ENCODE results near the gene RNF220. TPM values are rescaled to one million over a fixed set of nuclear protein-coding genes. Genes with fewer than 3 reads are reported as not detected.

Gene RNF220
- total and polyA plus RNA-seq, 4 donors = 44.2 to 70.5 (median 52.8) TPM

- no peaks in the 10 kb centered on the region for H3K27me3 ChIP-seq (ENCODE audit: control insufficient read depth in 1 of 2, insufficient read depth in 2 of 2, low read length in 1 of 2)
- H3K4me1 ChIP-seq (ENCODE audit: control insufficient read depth in 1 of 2, insufficient read depth in 2 of 2, low read length in 2 of 2) = no peaks in the 10 kb centered on the region
- H3K36me3 ChIP-seq (ENCODE audit: control insufficient read depth in 1 of 2, insufficient read depth in 2 of 2, low read length in 1 of 2) = no peaks in the 10 kb centered on the region
- H3K4me3 ChIP-seq (ENCODE audit: low read length in 2 of 2) = no peak overlapping the region
- DNase-seq (peak; percentile 86 to 96), ATAC-seq (ENCODE audit: low FRiP score) (peak; percentile 88)
- no peak overlapping the region for H3K27ac ChIP-seq (ENCODE audit: low read depth in 1 of 2, low read length in 2 of 2)
- 21 to 24% methylated on average over 11 to 14 of the region's 14 CpGs for WGBS, 2 donors
- H3K9me3 ChIP-seq (ENCODE audit: control insufficient read depth, low read length) = no peaks in the 10 kb centered on the region
- intact Hi-C loops (cut with DNase I) = loop anchor here (1.0 to 10.0 kb wide), 4 partner anchors 217 to 590 kb away; no protein-coding TSS in a partner anchor
Observed at GRCh38 chr1:44594871-44595735, 190.0 kb downstream of the RNF220 start.

GRCh38 chr1:44596511-44596910 is 191.5 kb downstream of the RNF220 start:
- intact Hi-C loops (cut with DNase I) = loop anchor here in 1 of 2 donors (5.0 to 10.0 kb wide), 3 partner anchors 219 to 592 kb away; no protein-coding TSS in a partner anchor
- Histone ChIP-seq H3K4me1 (ENCODE audit: control insufficient read depth in 1 of 2, insufficient read depth in 2 of 2, low read length in 2 of 2) (no peaks in the 10 kb centered on the region), H3K4me3 (ENCODE audit: low read length in 2 of 2) (no peak overlapping the region), H3K27ac (ENCODE audit: low read depth in 1 of 2, low read length in 2 of 2) (no peak overlapping the region), H3K9me3 (ENCODE audit: control insufficient read depth, low read length) (no peaks in the 10 kb centered on the region), H3K27me3 (ENCODE audit: control insufficient read depth in 1 of 2, insufficient read depth in 2 of 2, low read length in 1 of 2) (no peaks in the 10 kb centered on the region), H3K36me3 (ENCODE audit: control insufficient read depth in 1 of 2, insufficient read depth in 2 of 2, low read length in 1 of 2) (no peaks in the 10 kb centered on the region)
- ATAC-seq (ENCODE audit: low FRiP score) (no peak), DNase-seq (no peak)
- WGBS, 2 donors = 14 to 18% methylated on average over 4 of the region's 4 CpGs

GRCh38 chr1:44598167-44598566 is 193.1 kb downstream of the RNF220 start:
- Histone ChIP-seq H3K36me3 (ENCODE audit: control insufficient read depth in 1 of 2, insufficient read depth in 2 of 2, low read length in 1 of 2) (no peaks in the 10 kb centered on the region), H3K27ac (ENCODE audit: low read depth in 1 of 2, low read length in 2 of 2) (no peak overlapping the region), H3K27me3 (ENCODE audit: control insufficient read depth in 1 of 2, insufficient read depth in 2 of 2, low read length in 1 of 2) (no peaks in the 10 kb centered on the region), H3K9me3 (ENCODE audit: control insufficient read depth, low read length) (no peaks in the 10 kb centered on the region), H3K4me3 (ENCODE audit: low read length in 2 of 2) (no peak overlapping the region), H3K4me1 (ENCODE audit: control insufficient read depth in 1 of 2, insufficient read depth in 2 of 2, low read length in 2 of 2) (no peaks in the 10 kb centered on the region)
- WGBS, 2 donors = 38 to 55% methylated on average over 10 of the region's 10 CpGs
- intact Hi-C loops (cut with DNase I) = loop anchor here in 1 of 2 donors (5.0 to 10.0 kb wide), 3 partner anchors 221 to 593 kb away; no protein-coding TSS in a partner anchor
- DNase-seq (no peak), ATAC-seq (ENCODE audit: low FRiP score) (no peak)

GRCh38 chr1:44602634-44603628 is 197.9 kb downstream of the RNF220 start:
- H3K36me3 ChIP-seq (ENCODE audit: control insufficient read depth in 1 of 2, insufficient read depth in 2 of 2, low read length in 1 of 2) = no peaks in the 10 kb centered on the region
- intact Hi-C loops (cut with DNase I) = no loop called here
- no peaks in the 10 kb centered on the region for H3K4me1 ChIP-seq (ENCODE audit: control insufficient read depth in 1 of 2, insufficient read depth in 2 of 2, low read length in 2 of 2)
- H3K27ac ChIP-seq (ENCODE audit: low read depth in 1 of 2, low read length in 2 of 2) = no peak overlapping the region
- ATAC-seq (ENCODE audit: low FRiP score) (no peak), DNase-seq (peak in 1 of 2 donors; percentile 67)
- no peaks in the 10 kb centered on the region for H3K9me3 ChIP-seq (ENCODE audit: control insufficient read depth, low read length)
- no peak overlapping the region for H3K4me3 ChIP-seq (ENCODE audit: low read length in 2 of 2)
- 37 to 38% methylated on average over 29 of the region's 29 CpGs for WGBS, 2 donors
- no peaks in the 10 kb centered on the region for H3K27me3 ChIP-seq (ENCODE audit: control insufficient read depth in 1 of 2, insufficient read depth in 2 of 2, low read length in 1 of 2)

- ATAC-seq (ENCODE audit: low FRiP score) (no peak), DNase-seq (peak in 1 of 2 donors; percentile 69)
- Histone ChIP-seq H3K4me3 (ENCODE audit: low read length in 2 of 2) (no peak overlapping the region), H3K27ac (ENCODE audit: low read depth in 1 of 2, low read length in 2 of 2) (no peak overlapping the region), H3K27me3 (ENCODE audit: control insufficient read depth in 1 of 2, insufficient read depth in 2 of 2, low read length in 1 of 2) (no peaks in the 10 kb centered on the region), H3K36me3 (ENCODE audit: control insufficient read depth in 1 of 2, insufficient read depth in 2 of 2, low read length in 1 of 2) (no peaks in the 10 kb centered on the region), H3K9me3 (ENCODE audit: control insufficient read depth, low read length) (no peaks in the 10 kb centered on the region), H3K4me1 (ENCODE audit: control insufficient read depth in 1 of 2, insufficient read depth in 2 of 2, low read length in 2 of 2) (no peaks in the 10 kb centered on the region)
- WGBS, 2 donors = 42 to 58% methylated on average over 4 of the region's 4 CpGs
- intact Hi-C loops (cut with DNase I) = no loop called here
Observed at GRCh38 chr1:44603718-44604117, 198.7 kb downstream of the RNF220 start.

GRCh38 chr1:44604157-44604955 is 199.3 kb downstream of the RNF220 start:
- Histone ChIP-seq H3K36me3 (ENCODE audit: control insufficient read depth in 1 of 2, insufficient read depth in 2 of 2, low read length in 1 of 2) (no peaks in the 10 kb centered on the region), H3K4me3 (ENCODE audit: low read length in 2 of 2) (no peak overlapping the region), H3K4me1 (ENCODE audit: control insufficient read depth in 1 of 2, insufficient read depth in 2 of 2, low read length in 2 of 2) (no peaks in the 10 kb centered on the region), H3K27me3 (ENCODE audit: control insufficient read depth in 1 of 2, insufficient read depth in 2 of 2, low read length in 1 of 2) (no peaks in the 10 kb centered on the region), H3K9me3 (ENCODE audit: control insufficient read depth, low read length) (no peaks in the 10 kb centered on the region), H3K27ac (ENCODE audit: low read depth in 1 of 2, low read length in 2 of 2) (no peak overlapping the region)
- ATAC-seq (ENCODE audit: low FRiP score) = no peak
- peak in 1 of 2 donors; percentile 39 for DNase-seq
- 74 to 85% methylated on average over 3 of the region's 3 CpGs for WGBS, 2 donors
- intact Hi-C loops (cut with DNase I) = no loop called here

GRCh38 chr1:44605914-44606615 is 201.0 kb downstream of the RNF220 start:
- no peaks in the 10 kb centered on the region for H3K27me3 ChIP-seq (ENCODE audit: control insufficient read depth in 1 of 2, insufficient read depth in 2 of 2, low read length in 1 of 2)
- no peak for ATAC-seq (ENCODE audit: low FRiP score)
- no peaks in the 10 kb centered on the region for H3K4me1 ChIP-seq (ENCODE audit: control insufficient read depth in 1 of 2, insufficient read depth in 2 of 2, low read length in 2 of 2)
- H3K27ac ChIP-seq (ENCODE audit: low read depth in 1 of 2, low read length in 2 of 2) = no peak overlapping the region
- no peaks in the 10 kb centered on the region for H3K9me3 ChIP-seq (ENCODE audit: control insufficient read depth, low read length)
- 70 to 75% methylated on average over 12 of the region's 12 CpGs for WGBS, 2 donors
- H3K4me3 ChIP-seq (ENCODE audit: low read length in 2 of 2) = no peak overlapping the region
- no peaks in the 10 kb centered on the region for H3K36me3 ChIP-seq (ENCODE audit: control insufficient read depth in 1 of 2, insufficient read depth in 2 of 2, low read length in 1 of 2)
- intact Hi-C loops (cut with DNase I) = no loop called here
- DNase-seq = peak in 1 of 2 donors; percentile 23

All from aorta (tissue), 5 donors.